Measurements from ENCODE around the gene PLSCR3.
"Not testable (repeated sequence)": the region's sequence is repeated elsewhere in the genome, so short reads cannot be mapped to it uniquely, and the experiment has no call there.

The PLSCR3 gene

GRCh38 chr17:7380321-7380720 is 14.0 kb downstream of the PLSCR3 start:
- DNase-seq (ENCODE audit: low spot score), result peak; percentile 69

GRCh38 chr17:7379134-7379533 is 15.2 kb downstream of the PLSCR3 start:
- no peak for DNase-seq (ENCODE audit: low spot score)

GRCh38 chr17:7374353-7374752 is 20.0 kb downstream of the PLSCR3 start:
- DNase-seq (ENCODE audit: low spot score), result no peak

- no peak for DNase-seq (ENCODE audit: low spot score)
Measured at GRCh38 chr17:7370853-7371252, 23.5 kb downstream of the PLSCR3 start.

- DNase-seq (ENCODE audit: low spot score), result no peak
Measured at GRCh38 chr17:7369825-7370224, 24.5 kb downstream of the PLSCR3 start.

GRCh38 chr17:7368599-7368994 is 25.7 kb downstream of the PLSCR3 start:
- DNase-seq (ENCODE audit: low spot score), result not testable (repeated sequence)

GRCh38 chr17:7367918-7368598 is 26.3 kb downstream of the PLSCR3 start:
- DNase-seq (ENCODE audit: low spot score), result no peak

- DNase-seq (ENCODE audit: low spot score), result no peak
Measured at GRCh38 chr17:7367083-7367482, 27.2 kb downstream of the PLSCR3 start.

GRCh38 chr17:7365963-7366362 is 28.4 kb downstream of the PLSCR3 start:
- not testable (repeated sequence) for DNase-seq (ENCODE audit: low spot score)

GRCh38 chr17:7363311-7363710 is 31.0 kb downstream of the PLSCR3 start:
- DNase-seq (ENCODE audit: low spot score), result no peak

GRCh38 chr17:7361906-7362305 is 32.4 kb downstream of the PLSCR3 start:
- no peak for DNase-seq (ENCODE audit: low spot score)

- DNase-seq (ENCODE audit: low spot score), result no peak
Measured at GRCh38 chr17:7357381-7357780, 36.9 kb downstream of the PLSCR3 start.

GRCh38 chr17:7356756-7357155 is 37.6 kb downstream of the PLSCR3 start:
- DNase-seq (ENCODE audit: low spot score), result no peak

- DNase-seq (ENCODE audit: low spot score), result peak; percentile 71
Measured at GRCh38 chr17:7356072-7356549, 38.2 kb downstream of the PLSCR3 start.

- DNase-seq (ENCODE audit: low spot score), result no peak
Measured at GRCh38 chr17:7355573-7355972, 38.8 kb downstream of the PLSCR3 start.

- no peak for DNase-seq (ENCODE audit: low spot score)
Measured at GRCh38 chr17:7355053-7355452, 39.3 kb downstream of the PLSCR3 start, which contains the start of gene TMEM95. Gene TMEM95 (plus strand): TSS chr17:7355156. CDS start chr17:7355205, 49 bp downstream.

- DNase-seq (ENCODE audit: low spot score), result no peak
Measured at GRCh38 chr17:7354262-7354843, 40.0 kb downstream of the PLSCR3 start.

GRCh38 chr17:7352910-7353635 is 41.3 kb downstream of the PLSCR3 start:
- DNase-seq (ENCODE audit: low spot score), result no peak

GRCh38 chr17:7352503-7352889 is 41.8 kb downstream of the PLSCR3 start:
- DNase-seq (ENCODE audit: low spot score), result no peak

GRCh38 chr17:7351665-7352502 is 42.4 kb downstream of the PLSCR3 start, which contains the start of gene KCTD11:
Gene KCTD11 (plus strand): TSS chr17:7352162.
- DNase-seq (ENCODE audit: low spot score), result peak; percentile 97

GRCh38 chr17:7348478-7349242 is 45.7 kb downstream of the PLSCR3 start:
- no peak for DNase-seq (ENCODE audit: low spot score)
